H9 (cell line): ENCODE results near the gene ITIH2. TPM values are rescaled to one million over a fixed set of nuclear protein-coding genes. Genes with fewer than 3 reads are reported as not detected.

ENCODE experiments used
- DNase-seq: peaks from one replicate; pipeline ENCODE4 v3.0.0-alpha.2; 2017
- H2AFZ ChIP-seq: one replicate; pipeline ENCODE4 v1.6.1; 2013; ENCODE audit warnings: mild to moderate bottlenecking, low read length, control low read depth, moderate library complexity
- H2AK5ac ChIP-seq: 2 replicates; pipeline ENCODE4 v1.6.1; 2013; ENCODE audit warnings: low read length, control low read depth, mixed read lengths; ENCODE audit not compliant: insufficient read length
- H2BK120ac ChIP-seq: one replicate; pipeline ENCODE4 v1.6.1; 2013; ENCODE audit warnings: low read depth, mild to moderate bottlenecking, low read length, control low read depth, inconsistent platforms; ENCODE audit not compliant: poor library complexity, severe bottlenecking
- H2BK12ac ChIP-seq: 2 replicates; pipeline ENCODE4 v1.6.1; 2013; ENCODE audit warnings: low read length, control low read depth, mixed read lengths, low read depth; ENCODE audit not compliant: insufficient read length
- H2BK15ac ChIP-seq: 2 replicates; pipeline ENCODE4 v1.6.1; 2013; ENCODE audit warnings: low read depth, low read length, control low read depth
- H2BK20ac ChIP-seq: one replicate; pipeline ENCODE4 v1.6.1; 2013; ENCODE audit warnings: low read depth, mild to moderate bottlenecking, low read length, control low read depth, inconsistent platforms; ENCODE audit not compliant: poor library complexity, severe bottlenecking
- H2BK5ac ChIP-seq: 2 replicates; pipeline ENCODE4 v1.6.1; 2013; ENCODE audit warnings: low read length, control low read depth, mixed read lengths; ENCODE audit not compliant: insufficient read length
- H3K14ac ChIP-seq: 2 replicates; pipeline ENCODE4 v1.6.1; 2013; ENCODE audit warnings: low read length, control low read depth; ENCODE audit not compliant: insufficient read depth
- H3K18ac ChIP-seq: 2 replicates; pipeline ENCODE4 v1.6.1; 2013; ENCODE audit warnings: low read depth, mild to moderate bottlenecking, mixed read lengths, low read length, control low read depth; ENCODE audit not compliant: insufficient read length
- H3K23ac ChIP-seq: 2 replicates; pipeline ENCODE4 v1.6.1; 2013; ENCODE audit warnings: low read length, control low read depth, mixed read lengths, low read depth; ENCODE audit not compliant: insufficient read length
- H3K23me2 ChIP-seq: 2 replicates; pipeline ENCODE4 v1.6.1; 2013; ENCODE audit warnings: low read depth, mild to moderate bottlenecking, mixed read lengths, low read length, control low read depth; ENCODE audit not compliant: insufficient read length, poor library complexity, severe bottlenecking
- H3K27ac ChIP-seq: 2 replicates; pipeline ENCODE4 v1.5.1; 2013; ENCODE audit warnings: low read length, control low read depth, mixed read lengths, low read depth; ENCODE audit not compliant: insufficient read length
- H3K27me3 ChIP-seq: 2 replicates; pipeline ENCODE4 v1.6.1; 2013; ENCODE audit warnings: low read length, control low read depth, inconsistent platforms; ENCODE audit not compliant: insufficient read depth
- H3K4ac ChIP-seq: 2 replicates; pipeline ENCODE4 v1.6.1; 2013; ENCODE audit warnings: low read depth, mild to moderate bottlenecking, control low read depth, inconsistent platforms, low read length, moderate library complexity
- H3K4me1 ChIP-seq: 2 replicates; pipeline ENCODE4 v1.6.1; 2013; ENCODE audit warnings: low read length, control low read depth, inconsistent platforms; ENCODE audit not compliant: insufficient read depth
- H3K4me2 ChIP-seq: 2 replicates; pipeline ENCODE4 v1.6.1; 2013; ENCODE audit warnings: low read length, control low read depth, mixed read lengths; ENCODE audit not compliant: insufficient read length, insufficient read depth
- H3K56ac ChIP-seq: 2 replicates; pipeline ENCODE4 v1.6.1; 2013; ENCODE audit warnings: low read depth, mild to moderate bottlenecking, mixed read lengths, low read length, control low read depth; ENCODE audit not compliant: insufficient read length
- H3K79me1 ChIP-seq: 2 replicates; pipeline ENCODE4 v1.6.1; 2013; ENCODE audit warnings: low read depth, mild to moderate bottlenecking, moderate library complexity, low read length, control low read depth, inconsistent platforms; ENCODE audit not compliant: insufficient read depth, poor library complexity, severe bottlenecking
- H3K79me2 ChIP-seq: 2 replicates; pipeline ENCODE4 v1.6.1; 2013; ENCODE audit warnings: low read length, control low read depth, inconsistent platforms; ENCODE audit not compliant: insufficient read depth
- H3K9ac ChIP-seq: 2 replicates; pipeline ENCODE4 v1.6.1; 2013; ENCODE audit warnings: low read length, control low read depth, mixed read lengths; ENCODE audit not compliant: insufficient read length; ENCODE audit errors: extremely low read depth
- H3K9me3 ChIP-seq: one replicate; pipeline ENCODE4 v1.6.1; 2013; ENCODE audit warnings: low read depth, low read length, inconsistent platforms; ENCODE audit not compliant: control insufficient read depth
- H3T11ph ChIP-seq: one replicate; pipeline ENCODE4 v1.6.1; 2013; ENCODE audit warnings: mild to moderate bottlenecking, low read length, control low read depth, inconsistent platforms
- H4K20me1 ChIP-seq: one replicate; pipeline ENCODE4 v1.6.1; 2013; ENCODE audit not compliant: control insufficient read depth, insufficient read length, insufficient read depth
- H4K5ac ChIP-seq: 2 replicates; pipeline ENCODE4 v1.6.1; 2013; ENCODE audit warnings: low read depth, mild to moderate bottlenecking, mixed read lengths, low read length, control low read depth; ENCODE audit not compliant: insufficient read length
- H4K8ac ChIP-seq: replicated peaks from 2 replicates; pipeline ENCODE4 v1.6.1; 2013; ENCODE audit warnings: low read length, control low read depth, mixed read lengths, low read depth; ENCODE audit not compliant: insufficient read length
- H4K91ac ChIP-seq: 2 replicates; pipeline ENCODE4 v1.6.1; 2013; ENCODE audit warnings: low read depth, mild to moderate bottlenecking, moderate library complexity, mixed read lengths, low read length, control low read depth; ENCODE audit not compliant: insufficient read length
- H3K27ac Mint-ChIP-seq, 3 experiments: 2 replicates in 2 of 3; 3 replicates in 1 of 3; pipeline ENCODE4 v1.8.0; 2020 to 2021; ENCODE audit warnings: mixed read lengths in 3 of 3, mild to moderate bottlenecking in 1 of 3, moderate library complexity in 1 of 3
- H3K27me3 Mint-ChIP-seq: 2 replicates; pipeline ENCODE4 v1.8.0; 2021; ENCODE audit warnings: low read depth, mild to moderate bottlenecking, moderate library complexity, mixed read lengths
- H3K36me3 Mint-ChIP-seq, 3 experiments: 2 replicates in 2 of 3; 3 replicates in 1 of 3; pipeline ENCODE4 v1.8.0; 2020 to 2021; ENCODE audit warnings: low read depth in 3 of 3, mixed read lengths in 3 of 3; ENCODE audit not compliant: insufficient read depth in 1 of 3
- H3K4me1 Mint-ChIP-seq, 2 experiments: 2 replicates each; pipeline ENCODE4 v1.8.0; 2020; ENCODE audit warnings: mixed read lengths in 2 of 2
- H3K4me3 Mint-ChIP-seq, 2 experiments: 2 replicates in 1 of 2; 3 replicates in 1 of 2; pipeline ENCODE4 v1.8.0; 2020 to 2021; ENCODE audit warnings: mild to moderate bottlenecking in 2 of 2, mixed read lengths in 2 of 2, moderate library complexity in 1 of 2
- H3K9me3 Mint-ChIP-seq, 2 experiments: 2 replicates in 1 of 2; 3 replicates in 1 of 2; pipeline ENCODE4 v1.8.0; 2020; ENCODE audit warnings: mild to moderate bottlenecking in 2 of 2, mixed read lengths in 2 of 2, moderate library complexity in 1 of 2
- CTCF ChIP-seq: fragments of 200-600 bp; sonication (generic); conservative IDR thresholded peaks from 3 replicates; pipeline ENCODE4 v1.8.0; 2021; ENCODE audit warnings: antibody characterized with exemption, mild to moderate bottlenecking
- WGBS: extraction: QIAGEN DNeasy Blood & Tissue Kit; methylation state at CpG from one replicate; pipeline ENCODE4 v1.1.7; 2013; ENCODE audit warnings: missing lambda C conversion rate, low lambda C conversion rate, mixed read lengths; ENCODE audit not compliant: insufficient read length; ENCODE audit errors: extremely low coverage; 5-methylcytosine and 5-hydroxymethylcytosine counted together
- total RNA-seq: library from RNA; stranded (reverse); gene quantifications from 2 replicates; pipeline ENCODE4 v1.2.1, GENCODE V29; 2021

Gene ITIH2
- total RNA-seq, 1 experiment from 2014 or later, result not detected

- Histone ChIP-seq H4K5ac (no peak overlapping the region), H3K79me1 (no peaks in the 10 kb centered on the region), H2BK12ac (no peak overlapping the region), H3K9me3 (no peaks in the 10 kb centered on the region), H3K4me2 (no peak overlapping the region), H2BK20ac (no peak overlapping the region), H3K23me2 (no peaks in the 10 kb centered on the region), H2AK5ac (no peak overlapping the region), H3K27me3 (no peaks in the 10 kb centered on the region), H3K9ac (no peak overlapping the region), H4K91ac (no peak overlapping the region), H4K8ac (no peak overlapping the region), H3K79me2 (no peaks in the 10 kb centered on the region), H3T11ph (no peak overlapping the region), H3K4ac (no peak overlapping the region), H3K18ac (no peak overlapping the region), H4K20me1 (no peaks in the 10 kb centered on the region), H3K56ac (no peak overlapping the region), H3K4me1 (peaks cover 3% of the 10 kb centered on the region; the same call in 1 of the 2 replicates), H2BK5ac (no peak overlapping the region), H3K14ac (no peak overlapping the region), H3K27ac (no peak overlapping the region), H3K23ac (no peak overlapping the region), H2AFZ (no peak overlapping the region), H2BK120ac (no peak overlapping the region), H2BK15ac (no peak overlapping the region)
- WGBS, result no CpG with 5 or more reads among the region's 8 CpGs
- peaks cover 2 to 5% of the 10 kb centered on the region in 2 experiments; a peak in 3 of 4 replicates for H3K4me1 Mint-ChIP-seq
- no peak overlapping the region for H3K4me3 Mint-ChIP-seq
- no peak for TF ChIP-seq CTCF
- peaks cover 2% of the 10 kb centered on the region for H3K27me3 Mint-ChIP-seq
- H3K9me3 Mint-ChIP-seq, result peaks cover 0 to 1% of the 10 kb centered on the region in 2 experiments; a peak in 2 of 5 replicates
- no peaks in the 10 kb centered on the region for H3K36me3 Mint-ChIP-seq
- DNase-seq, result no peak
- H3K27ac Mint-ChIP-seq, result no peak overlapping the region; a peak in 1 of 7 replicates
Observed at GRCh38 chr10:7701158-7701742, 1.9 kb upstream of the ITIH2 start.
